HG03558 (cell line): Measurements from ENCODE around the gene GLP2R.

ENCODE experiments used
- ATAC-seq: cut with Tn5 transposase; IDR thresholded peaks from one replicate; pipeline ENCODE4 v1.9.1; 2021; ENCODE audit warnings: moderate number of reproducible peaks; ENCODE audit not compliant: unreplicated experiment; ENCODE audit errors: extremely low read depth

The GLP2R gene

DNA sequence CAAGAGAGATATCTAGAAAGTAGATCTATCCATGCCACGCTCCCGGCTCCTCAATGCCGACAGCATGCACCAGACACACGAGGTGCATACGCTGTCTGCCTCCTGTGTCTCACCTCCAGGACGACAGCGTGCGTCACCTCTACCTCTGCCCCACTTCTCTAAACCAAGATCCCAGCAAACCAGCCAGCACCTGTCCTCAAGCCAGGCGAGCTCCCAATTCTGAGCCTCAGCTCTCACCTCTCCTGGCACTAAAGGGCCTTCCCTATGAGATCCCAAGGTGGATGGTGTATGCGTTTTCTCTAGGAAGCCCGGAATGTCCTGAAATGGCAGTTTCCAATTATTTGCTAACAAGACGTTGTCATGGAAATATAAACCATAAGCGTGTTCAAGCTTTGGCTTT is 115.6 kb downstream of the GLP2R start:
- ATAC-seq = no peak
